Naive B cell (primary cell): ENCODE data around the gene SCN8A. TPM values are rescaled to one million over a fixed set of nuclear protein-coding genes. Genes with fewer than 3 reads are reported as not detected.

Experiments
- ATAC-seq, 2 donors: fragments of 150-1000 bp; cut with Tn5 transposase; 2 replicates each; pipeline ENCODE4 v1.10.0; 2021; ENCODE audit warnings: low read depth in 2 of 2, mild to moderate bottlenecking in 2 of 2, moderate library complexity in 2 of 2
- DNase-seq: peaks from one replicate; pipeline ENCODE4 v3.0.0; 2022
- H3K27ac Mint-ChIP-seq, 6 donors: one replicate each; pipeline ENCODE4 v1.8.0; 2020 to 2022; ENCODE audit warnings: mild to moderate bottlenecking in 6 of 6, mixed read lengths in 6 of 6, moderate library complexity in 5 of 6, inconsistent platforms in 2 of 6
- H3K27me3 Mint-ChIP-seq, 3 donors: one replicate each; pipeline ENCODE4 v1.8.0; 2021 to 2022; ENCODE audit warnings: mixed read lengths in 3 of 3, mild to moderate bottlenecking in 1 of 3
- H3K36me3 Mint-ChIP-seq, 2 donors: one replicate each; pipeline ENCODE4 v1.8.0; 2020 to 2022; ENCODE audit warnings: mixed read lengths in 2 of 2, inconsistent platforms in 1 of 2, mild to moderate bottlenecking in 1 of 2
- H3K4me1 Mint-ChIP-seq, 3 donors: one replicate each; pipeline ENCODE4 v1.8.0; 2020 to 2022; ENCODE audit warnings: mixed read lengths in 3 of 3, inconsistent platforms in 1 of 3, mild to moderate bottlenecking in 1 of 3, moderate library complexity in 1 of 3
- H3K4me3 Mint-ChIP-seq, 8 donors: one replicate each; pipeline ENCODE4 v1.8.0; 2020 to 2022; ENCODE audit warnings: mild to moderate bottlenecking in 8 of 8, mixed read lengths in 8 of 8, moderate library complexity in 8 of 8, inconsistent platforms in 2 of 8
- H3K9me3 Mint-ChIP-seq, 7 donors: one replicate each; pipeline ENCODE4 v1.8.0; 2020 to 2022; ENCODE audit warnings: mixed read lengths in 7 of 7, mild to moderate bottlenecking in 5 of 7, inconsistent platforms in 2 of 7, moderate library complexity in 1 of 7
- polyA plus RNA-seq, 6 donors: library from polyadenylated mRNA; unstranded; fragments of 300-500 nt; fragmentation: Illumina TruSeq; gene quantifications; one replicate each; pipeline ENCODE4 v1.2.3, GENCODE V29; 2021; ENCODE audit warnings: low read depth in 6 of 6

Gene SCN8A
- polyA plus RNA-seq, 6 donors from 2014 or later = 0.08 to 0.83 (median 0.37) TPM

DNA sequence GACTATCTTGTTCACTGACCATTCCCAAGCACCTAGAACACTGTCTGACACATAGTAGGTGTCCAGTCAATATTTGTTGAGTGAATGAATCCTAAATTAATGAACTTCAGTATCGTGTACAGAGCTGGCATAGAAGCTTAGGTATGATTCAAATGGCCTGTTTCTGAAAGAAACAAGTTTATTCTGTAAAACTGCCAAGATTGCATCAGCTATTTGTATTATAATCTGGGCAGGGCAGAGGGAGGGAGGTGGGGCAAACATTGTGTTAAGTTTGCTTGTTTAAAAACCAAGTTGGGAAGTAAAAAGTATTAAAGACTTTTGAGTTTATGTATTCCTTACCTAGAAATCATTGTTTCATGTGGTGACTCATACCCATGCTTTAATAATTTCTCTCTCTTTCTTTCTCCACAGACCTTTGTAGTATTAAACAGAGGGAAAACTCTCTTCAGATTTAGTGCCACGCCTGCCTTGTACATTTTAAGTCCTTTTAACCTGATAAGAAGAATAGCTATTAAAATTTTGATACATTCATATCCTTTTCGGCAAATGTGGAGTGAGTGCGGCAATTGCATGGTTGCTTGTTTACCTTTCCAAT lies 92.8 kb downstream of the SCN8A start:
- ATAC-seq (no peak), DNase-seq (no peak)
- Mint-ChIP-seq H3K4me3 (no peak overlapping the region), H3K27ac (no peak overlapping the region), H3K9me3 (no peaks in the 10 kb centered on the region), H3K4me1 (no peaks in the 10 kb centered on the region), H3K36me3 (no peaks in the 10 kb centered on the region), H3K27me3 (peaks cover 0 to 14% (median 9%) of the 10 kb centered on the region in 3 donors)

DNA sequence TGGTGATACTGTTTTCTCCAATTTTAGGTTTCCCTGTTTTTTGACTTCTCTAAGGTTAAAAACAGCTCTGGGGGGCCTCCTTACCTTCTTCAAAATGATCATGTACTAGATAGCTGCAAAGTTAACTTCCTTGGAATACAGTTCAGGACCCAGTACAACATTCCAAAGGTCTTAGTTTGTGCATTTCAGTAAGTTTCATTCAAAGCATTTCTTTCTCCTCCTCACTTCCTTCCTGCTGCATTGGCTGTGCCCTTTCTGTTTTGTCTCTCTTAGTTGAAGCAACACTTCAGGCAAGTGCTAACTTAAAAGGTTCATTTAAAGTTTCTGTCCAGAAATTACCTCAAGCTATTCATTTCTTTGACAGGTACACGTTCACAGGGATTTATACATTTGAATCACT lies 95.7 kb downstream of the SCN8A start:
- Mint-ChIP-seq H3K4me1 (no peaks in the 10 kb centered on the region), H3K27me3 (peaks cover 0 to 9% (median 5%) of the 10 kb centered on the region in 3 donors), H3K4me3 (no peak overlapping the region), H3K27ac (no peak overlapping the region), H3K36me3 (no peaks in the 10 kb centered on the region), H3K9me3 (no peaks in the 10 kb centered on the region)
- no peak for ATAC-seq
- no peak for DNase-seq

DNA sequence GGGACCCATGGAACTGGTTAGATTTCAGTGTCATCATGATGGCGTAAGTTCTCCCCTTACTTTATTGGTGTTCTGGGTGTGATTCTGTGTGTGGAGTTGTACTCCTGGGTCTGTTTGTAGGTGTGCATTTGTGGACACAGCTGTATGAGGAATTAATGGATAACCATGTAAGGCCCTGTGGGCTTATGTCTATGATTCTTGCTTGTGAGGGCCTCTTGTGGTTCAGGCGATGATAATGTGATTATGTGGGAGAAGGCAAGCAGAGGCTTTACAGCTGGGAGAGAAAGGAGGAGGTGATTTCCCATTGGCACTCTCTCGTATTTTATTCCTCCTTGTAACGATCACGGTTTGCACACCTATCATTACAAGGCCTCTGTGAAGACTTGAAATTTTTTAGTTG lies 96.1 kb downstream of the SCN8A start:
- H3K27ac Mint-ChIP-seq = no peak overlapping the region
- H3K4me1 Mint-ChIP-seq = no peaks in the 10 kb centered on the region
- no peak overlapping the region for H3K4me3 Mint-ChIP-seq
- H3K36me3 Mint-ChIP-seq = no peaks in the 10 kb centered on the region
- DNase-seq (no peak), ATAC-seq (no peak)
- peaks cover 0 to 9% (median 4%) of the 10 kb centered on the region in 3 donors for H3K27me3 Mint-ChIP-seq
- H3K9me3 Mint-ChIP-seq = no peaks in the 10 kb centered on the region

DNA sequence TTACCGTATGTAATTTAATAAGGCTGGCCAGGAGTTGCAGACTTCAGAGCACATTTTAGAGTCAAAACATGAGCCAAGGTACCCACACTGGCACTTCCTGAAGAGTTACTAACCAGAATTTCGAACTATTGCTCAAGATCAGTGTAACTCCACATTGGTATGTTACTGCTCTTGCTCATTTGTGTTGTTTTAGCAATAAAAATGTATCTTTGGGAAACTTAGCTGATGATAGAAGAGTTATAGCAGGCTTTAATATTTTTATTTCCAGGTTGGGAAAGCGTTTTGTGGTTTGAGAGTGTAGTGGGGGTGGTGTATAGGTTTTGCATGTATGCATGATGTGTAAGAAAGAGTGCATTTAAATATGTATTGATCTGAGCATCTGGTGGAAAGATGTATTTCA lies 96.6 kb downstream of the SCN8A start:
- no peak overlapping the region for H3K4me3 Mint-ChIP-seq
- no peaks in the 10 kb centered on the region for H3K36me3 Mint-ChIP-seq

DNA sequence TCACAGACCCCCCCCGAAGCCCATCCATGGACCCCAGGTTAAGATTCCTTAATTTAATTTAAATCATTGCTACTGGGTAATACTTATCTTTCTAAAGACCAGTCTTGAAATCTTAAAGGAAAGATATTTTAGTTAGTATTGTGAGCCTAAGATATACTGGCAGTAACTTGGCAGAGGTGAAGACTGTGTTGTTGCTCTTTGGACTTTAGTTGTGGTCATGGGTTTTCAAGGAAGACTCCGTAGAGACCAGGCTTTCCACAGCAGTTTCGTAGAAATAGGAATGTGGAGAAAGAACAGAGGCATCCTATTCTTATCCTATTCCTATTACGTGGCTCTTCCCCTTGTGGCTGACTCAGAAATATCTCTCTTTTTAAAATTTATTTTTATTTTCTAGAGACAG lies 99.0 kb downstream of the SCN8A start:
- Mint-ChIP-seq H3K4me1 (no peaks in the 10 kb centered on the region), H3K27ac (peak overlapping the region in 1 of 6 donors; percentile 14), H3K4me3 (no peak overlapping the region), H3K9me3 (no peaks in the 10 kb centered on the region), H3K36me3 (no peaks in the 10 kb centered on the region), H3K27me3 (peaks cover 0 to 8% (median 0%) of the 10 kb centered on the region in 3 donors)
- DNase-seq = no peak
- ATAC-seq = no peak

More for the DNA sequence above, 96.6 kb downstream of the SCN8A start:
- no peak overlapping the region for H3K27ac Mint-ChIP-seq
- DNase-seq (no peak), ATAC-seq (no peak)
- no peaks in the 10 kb centered on the region for H3K9me3 Mint-ChIP-seq
- peaks cover 0 to 9% (median 4%) of the 10 kb centered on the region in 3 donors for H3K27me3 Mint-ChIP-seq
- no peaks in the 10 kb centered on the region for H3K4me1 Mint-ChIP-seq

DNA sequence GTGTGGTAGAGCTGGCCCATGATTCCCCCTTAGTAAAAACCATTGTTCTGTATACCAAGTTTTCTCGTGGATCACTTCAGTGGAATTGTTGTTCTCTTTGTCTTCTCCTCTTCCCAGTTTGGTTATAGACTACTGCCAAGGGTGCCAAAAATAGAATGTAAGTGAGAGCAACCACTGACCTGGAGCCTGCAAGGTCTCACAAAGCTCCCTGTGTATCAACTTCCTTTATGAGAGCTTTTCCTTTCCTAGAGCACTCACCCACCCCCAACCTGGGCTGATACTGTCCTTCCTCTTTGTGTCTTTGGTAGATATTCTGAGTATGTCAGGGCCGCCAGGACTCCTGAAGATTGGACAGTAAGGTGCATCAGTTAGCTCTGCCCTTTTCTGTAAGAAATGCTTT lies 101.0 kb downstream of the SCN8A start:
- Mint-ChIP-seq H3K36me3 (no peaks in the 10 kb centered on the region), H3K27me3 (peaks cover 0 to 17% (median 0%) of the 10 kb centered on the region in 3 donors), H3K27ac (no peak overlapping the region)

DNA sequence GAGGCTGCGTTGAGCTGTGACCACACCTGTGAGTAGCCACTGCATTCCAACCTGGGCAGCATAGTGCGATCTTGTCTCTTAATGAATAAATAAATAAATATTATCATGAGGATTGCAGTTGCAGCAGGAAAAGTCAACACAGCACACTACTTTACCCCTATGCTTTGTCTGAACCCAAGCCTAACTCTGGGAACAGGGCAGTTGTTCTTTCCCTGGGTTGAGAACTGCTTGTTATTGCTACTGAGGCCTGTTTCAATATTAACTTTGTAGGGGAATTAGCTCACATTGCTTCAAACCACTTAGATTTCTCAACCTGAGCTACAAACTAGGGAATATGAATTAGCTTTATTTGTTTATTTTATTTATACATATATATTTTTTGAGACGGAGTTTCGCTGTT lies 102.5 kb downstream of the SCN8A start:
- H3K4me1 Mint-ChIP-seq = no peaks in the 10 kb centered on the region
- no peaks in the 10 kb centered on the region for H3K36me3 Mint-ChIP-seq
- DNase-seq = no peak
- no peak overlapping the region for H3K4me3 Mint-ChIP-seq
- H3K9me3 Mint-ChIP-seq = no peaks in the 10 kb centered on the region
- no peak for ATAC-seq
- peaks cover 0 to 17% (median 0%) of the 10 kb centered on the region in 3 donors for H3K27me3 Mint-ChIP-seq
- H3K27ac Mint-ChIP-seq = peak overlapping the region in 1 of 6 donors; percentile 40

More for the DNA sequence above, 101.0 kb downstream of the SCN8A start:
- DNase-seq = no peak
- H3K4me3 Mint-ChIP-seq = peak overlapping the region in 1 of 8 donors; percentile 58
- ATAC-seq = no peak
- H3K9me3 Mint-ChIP-seq = no peaks in the 10 kb centered on the region
- H3K4me1 Mint-ChIP-seq = no peaks in the 10 kb centered on the region

DNA sequence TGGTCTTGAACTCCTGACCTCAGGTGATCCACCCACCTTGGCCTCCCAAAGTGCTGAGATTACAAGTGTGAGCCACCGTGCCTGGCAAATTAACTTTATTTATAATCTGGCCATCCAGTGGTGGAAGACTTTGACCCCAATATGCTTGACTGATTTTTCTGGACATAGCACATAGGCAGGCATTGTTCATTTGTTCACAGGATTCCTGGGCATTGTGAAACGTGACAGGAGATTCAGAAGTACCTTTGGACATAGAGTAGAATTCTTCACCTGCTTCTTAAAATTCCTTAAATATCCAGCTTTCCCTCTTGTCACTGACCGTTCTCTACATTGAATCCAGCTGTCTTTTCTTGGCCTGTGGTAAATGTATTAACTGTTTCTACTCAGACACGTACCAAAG lies 103.1 kb downstream of the SCN8A start:
- no peak overlapping the region for H3K4me3 Mint-ChIP-seq
- H3K9me3 Mint-ChIP-seq = no peaks in the 10 kb centered on the region
- peaks cover 0 to 5% of the 10 kb centered on the region in 2 donors for H3K36me3 Mint-ChIP-seq
- no peaks in the 10 kb centered on the region for H3K4me1 Mint-ChIP-seq
- no peak for DNase-seq
- no peak for ATAC-seq
- no peak overlapping the region for H3K27ac Mint-ChIP-seq
- peaks cover 0 to 23% (median 4%) of the 10 kb centered on the region in 3 donors for H3K27me3 Mint-ChIP-seq

DNA sequence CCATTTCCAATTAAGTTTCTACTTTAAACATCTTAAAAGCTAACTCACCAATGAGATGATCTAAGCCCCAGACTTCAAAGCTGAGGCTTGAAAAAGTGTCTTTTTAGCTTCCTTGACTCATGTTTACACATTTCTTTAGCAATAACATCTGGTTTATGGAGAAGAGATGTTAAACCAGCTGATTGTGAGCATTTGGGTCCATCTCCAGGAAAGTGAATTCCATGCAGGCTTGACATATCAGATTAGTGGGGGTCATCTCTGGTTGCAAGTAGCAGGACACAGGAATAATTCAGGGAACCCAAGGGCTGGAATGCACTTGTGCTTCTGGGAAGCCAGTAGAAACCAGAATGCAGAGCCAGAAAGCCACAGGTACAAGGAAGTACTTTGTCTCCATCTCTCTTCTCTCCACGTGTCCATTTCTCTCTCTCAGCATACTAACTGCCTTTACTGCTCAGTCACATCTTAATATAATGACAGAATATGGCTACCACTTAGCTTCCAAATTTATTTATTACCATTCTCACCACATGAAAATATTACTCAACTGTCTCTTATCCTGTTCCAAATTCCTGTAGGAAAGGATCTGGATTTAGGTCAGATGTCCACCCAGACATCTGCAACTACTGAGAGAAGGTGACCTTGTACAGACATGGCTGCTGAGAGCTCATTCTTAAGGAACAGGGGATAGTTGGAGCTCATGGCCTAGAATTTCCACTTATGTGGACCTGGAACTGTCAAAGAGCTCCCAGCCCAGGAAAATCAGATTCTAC lies 104.4 kb downstream of the SCN8A start:
- ATAC-seq = no peak
- Mint-ChIP-seq H3K4me3 (no peak overlapping the region), H3K4me1 (no peaks in the 10 kb centered on the region), H3K36me3 (peaks cover 0 to 8% of the 10 kb centered on the region in 2 donors), H3K27ac (peak overlapping the region in 1 of 6 donors; percentile 51), H3K27me3 (peaks cover 0 to 29% (median 7%) of the 10 kb centered on the region in 3 donors), H3K9me3 (no peaks in the 10 kb centered on the region)
- DNase-seq = no peak

DNA sequence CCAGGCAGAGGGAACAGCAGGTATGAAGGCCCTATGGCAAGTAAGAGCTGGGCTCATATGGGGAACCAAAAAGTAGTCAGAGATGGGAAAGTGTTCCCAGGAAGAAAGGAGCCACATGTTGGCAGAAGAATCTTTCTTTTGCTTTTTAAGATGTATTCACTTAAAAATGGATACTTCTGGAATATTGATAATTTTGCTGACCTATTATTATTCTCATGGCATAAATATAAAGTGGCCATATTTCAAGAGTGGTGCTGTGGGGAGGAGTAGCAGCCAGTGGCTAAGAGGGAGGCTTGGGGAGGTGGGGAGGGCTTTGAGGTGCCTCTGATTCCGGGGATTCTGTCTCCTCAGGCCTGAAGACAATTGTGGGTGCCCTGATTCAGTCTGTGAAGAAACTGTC lies 108.2 kb downstream of the SCN8A start:
- Mint-ChIP-seq H3K4me3 (no peak overlapping the region), H3K4me1 (no peaks in the 10 kb centered on the region), H3K27ac (peak overlapping the region in 1 of 6 donors; percentile 36), H3K9me3 (no peaks in the 10 kb centered on the region), H3K27me3 (peaks cover 0 to 28% (median 11%) of the 10 kb centered on the region in 3 donors), H3K36me3 (peaks cover 0 to 8% of the 10 kb centered on the region in 2 donors)
- no peak for DNase-seq
- ATAC-seq = no peak

DNA sequence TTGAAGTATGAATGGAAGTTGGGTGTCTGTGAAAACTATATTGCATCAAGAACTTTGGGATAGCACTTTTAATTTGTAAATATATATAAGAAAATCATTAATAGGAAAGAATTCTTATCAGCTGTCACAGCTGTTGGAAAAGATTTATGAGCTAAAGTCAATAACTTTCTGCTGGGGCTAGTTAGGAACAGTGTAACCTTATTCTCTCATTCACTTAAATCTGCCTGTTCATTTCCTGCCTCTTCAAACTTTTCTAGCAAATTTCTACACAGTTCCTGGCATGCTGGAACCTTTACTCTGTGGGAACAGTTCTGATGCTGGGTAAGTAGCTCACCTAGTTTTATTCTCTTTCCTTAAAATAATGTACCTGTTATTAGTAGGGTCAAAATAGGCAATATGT lies 109.9 kb downstream of the SCN8A start:
- DNase-seq (no peak), ATAC-seq (no peak)
- no peak overlapping the region for H3K4me3 Mint-ChIP-seq
- peaks cover 0 to 15% (median 12%) of the 10 kb centered on the region in 3 donors for H3K27me3 Mint-ChIP-seq
- H3K9me3 Mint-ChIP-seq = no peaks in the 10 kb centered on the region
- H3K36me3 Mint-ChIP-seq = peaks cover 0 to 12% of the 10 kb centered on the region in 2 donors
- H3K4me1 Mint-ChIP-seq = no peaks in the 10 kb centered on the region
- no peak overlapping the region for H3K27ac Mint-ChIP-seq

DNA sequence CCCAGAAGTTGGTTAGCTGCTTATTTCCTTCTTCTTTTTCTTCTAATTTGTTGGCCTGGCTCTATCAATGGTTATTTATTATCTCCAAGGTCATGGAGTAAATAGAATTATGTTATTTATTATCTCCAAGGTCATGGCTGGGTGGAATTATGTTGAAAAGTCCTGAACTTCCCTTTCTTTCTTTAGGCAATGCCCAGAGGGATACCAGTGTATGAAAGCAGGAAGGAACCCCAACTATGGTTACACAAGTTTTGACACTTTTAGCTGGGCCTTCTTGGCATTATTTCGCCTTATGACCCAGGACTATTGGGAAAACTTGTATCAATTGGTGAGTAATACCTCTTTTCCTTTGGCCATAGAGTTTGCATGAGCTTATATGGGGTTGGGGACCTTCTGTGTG lies 111.6 kb downstream of the SCN8A start:
- DNase-seq = no peak
- Mint-ChIP-seq H3K4me3 (no peak overlapping the region), H3K9me3 (no peaks in the 10 kb centered on the region), H3K27me3 (peaks cover 0 to 15% (median 12%) of the 10 kb centered on the region in 3 donors), H3K27ac (peak overlapping the region in 2 of 6 donors; percentile 35 to 90), H3K36me3 (peaks cover 0 to 12% of the 10 kb centered on the region in 2 donors), H3K4me1 (no peaks in the 10 kb centered on the region)
- ATAC-seq = no peak

DNA sequence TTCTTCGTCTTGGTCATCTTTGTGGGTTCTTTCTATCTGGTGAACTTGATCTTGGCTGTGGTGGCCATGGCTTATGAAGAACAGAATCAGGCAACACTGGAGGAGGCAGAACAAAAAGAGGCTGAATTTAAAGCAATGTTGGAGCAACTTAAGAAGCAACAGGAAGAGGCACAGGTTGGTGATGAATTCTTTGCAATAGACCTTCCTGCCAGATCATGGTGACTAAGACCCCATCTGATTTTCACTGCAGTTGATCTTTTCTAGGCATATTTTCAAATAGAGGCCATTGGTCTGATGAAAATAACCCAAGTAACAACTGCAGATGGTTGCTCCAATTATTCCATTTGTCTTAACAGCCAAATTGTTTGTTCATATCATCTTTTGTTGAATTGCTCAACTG lies 114.4 kb downstream of the SCN8A start:
- Mint-ChIP-seq H3K4me3 (no peak overlapping the region), H3K9me3 (no peaks in the 10 kb centered on the region), H3K4me1 (no peaks in the 10 kb centered on the region), H3K27ac (no peak overlapping the region), H3K27me3 (peaks cover 0 to 8% (median 0%) of the 10 kb centered on the region in 3 donors), H3K36me3 (peaks cover 0 to 4% of the 10 kb centered on the region in 2 donors)
- DNase-seq (no peak), ATAC-seq (no peak)

DNA sequence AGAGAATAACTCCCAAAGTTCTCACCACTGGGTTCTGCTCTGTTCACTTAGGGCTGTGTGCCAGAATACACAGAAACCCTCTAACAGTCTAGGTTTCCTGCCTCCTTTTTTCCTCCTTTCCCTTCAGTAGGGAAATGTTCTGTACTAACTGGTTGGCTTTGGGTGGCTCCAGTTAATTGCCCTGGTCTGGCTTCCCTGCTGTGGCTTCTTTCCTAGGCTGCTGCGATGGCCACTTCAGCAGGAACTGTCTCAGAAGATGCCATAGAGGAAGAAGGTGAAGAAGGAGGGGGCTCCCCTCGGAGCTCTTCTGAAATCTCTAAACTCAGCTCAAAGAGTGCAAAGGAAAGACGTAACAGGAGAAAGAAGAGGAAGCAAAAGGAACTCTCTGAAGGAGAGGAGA lies 115.2 kb downstream of the SCN8A start:
- H3K27me3 Mint-ChIP-seq = peaks cover 0 to 4% (median 4%) of the 10 kb centered on the region in 3 donors
- H3K36me3 Mint-ChIP-seq = peaks cover 0 to 4% of the 10 kb centered on the region in 2 donors
- no peaks in the 10 kb centered on the region for H3K9me3 Mint-ChIP-seq
- H3K4me3 Mint-ChIP-seq = no peak overlapping the region
- DNase-seq = no peak
- no peaks in the 10 kb centered on the region for H3K4me1 Mint-ChIP-seq
- ATAC-seq = no peak
- H3K27ac Mint-ChIP-seq = no peak overlapping the region
